Spleen (tissue), 7 donors: ENCODE results near the gene TREM1.

Source experiments
- POLR2A ChIP-seq, 3 donors: fragments of 450-650 bp; IDR thresholded peaks; one replicate each; pipeline ENCODE4 v1.5.1; 2017; ENCODE audit warnings: antibody characterized with exemption in 3 of 3, mild to moderate bottlenecking in 1 of 3
- TF ChIP-seq, protein P1 (sequence below), 11 experiments: fragments of 200-600 bp in 7 of 11; fragments of 450-650 bp in 4 of 11; sonication (generic) in 4 of 11; IDR thresholded peaks in 8 of 11; conservative IDR thresholded peaks in 3 of 11; 1 replicate in 7 of 11; 2 replicates in 4 of 11; pipeline versions ENCODE4 v1.4.0 to v1.8.0; 2016 to 2021; ENCODE audit warnings: antibody characterized with exemption in 11 of 11, inconsistent platforms in 4 of 11, mild to moderate bottlenecking in 1 of 11
- donor health status: DM: no; HTN: no; CAD: no; lungs with moderate emphysema.
- donor health status: DM: no; HTN: no; CAD: no.
- donor health status: DM: no; HTN: no; CAD: no.

DNA sequence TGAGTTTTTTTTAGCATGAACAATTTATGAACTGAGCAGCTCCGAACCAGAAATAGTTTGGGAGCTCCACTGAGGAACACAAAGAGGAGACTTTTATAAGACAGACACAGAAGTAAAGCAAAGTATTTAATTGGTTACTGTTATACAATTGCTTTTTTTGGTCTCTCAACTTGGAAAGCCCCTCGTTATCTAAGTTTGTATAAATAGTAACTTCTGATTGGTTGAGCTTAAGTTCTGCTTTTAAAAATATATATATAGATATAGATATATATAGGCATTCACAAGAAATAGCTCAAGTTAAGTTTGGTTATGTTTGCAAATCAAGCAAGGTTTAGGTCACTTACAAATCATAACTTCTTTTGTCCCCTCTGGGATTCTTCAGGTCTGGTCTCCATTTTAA, 28.7 kb upstream of the TREM1 start:
- TF ChIP-seq, protein P1, sequence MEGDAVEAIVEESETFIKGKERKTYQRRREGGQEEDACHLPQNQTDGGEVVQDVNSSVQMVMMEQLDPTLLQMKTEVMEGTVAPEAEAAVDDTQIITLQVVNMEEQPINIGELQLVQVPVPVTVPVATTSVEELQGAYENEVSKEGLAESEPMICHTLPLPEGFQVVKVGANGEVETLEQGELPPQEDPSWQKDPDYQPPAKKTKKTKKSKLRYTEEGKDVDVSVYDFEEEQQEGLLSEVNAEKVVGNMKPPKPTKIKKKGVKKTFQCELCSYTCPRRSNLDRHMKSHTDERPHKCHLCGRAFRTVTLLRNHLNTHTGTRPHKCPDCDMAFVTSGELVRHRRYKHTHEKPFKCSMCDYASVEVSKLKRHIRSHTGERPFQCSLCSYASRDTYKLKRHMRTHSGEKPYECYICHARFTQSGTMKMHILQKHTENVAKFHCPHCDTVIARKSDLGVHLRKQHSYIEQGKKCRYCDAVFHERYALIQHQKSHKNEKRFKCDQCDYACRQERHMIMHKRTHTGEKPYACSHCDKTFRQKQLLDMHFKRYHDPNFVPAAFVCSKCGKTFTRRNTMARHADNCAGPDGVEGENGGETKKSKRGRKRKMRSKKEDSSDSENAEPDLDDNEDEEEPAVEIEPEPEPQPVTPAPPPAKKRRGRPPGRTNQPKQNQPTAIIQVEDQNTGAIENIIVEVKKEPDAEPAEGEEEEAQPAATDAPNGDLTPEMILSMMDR (IDR thresholded peaks at IDR 0.05 in 8 of 11, conservative IDR thresholded peaks at IDR 0.05 in 3 of 11) = no peak
- TF ChIP-seq POLR2A (IDR thresholded peaks at IDR 0.05) = no peak
